ENCODE data around the gene TTBK1. TPM values are rescaled to one million over a fixed set of nuclear protein-coding genes. Genes with fewer than 3 reads are reported as not detected.

The TTBK1 gene
- polyA plus RNA-seq, 1 donor from 2014 or later: 4.2 TPM

GRCh38 chr6:43285832-43286231 lies 42.6 kb downstream of the TTBK1 start:
- Histone ChIP-seq H3K9ac (ENCODE audit: low read length) (no peak overlapping the region), H3K27me3 (ENCODE audit: insufficient read depth, low read depth, low read length) (no peaks in the 10 kb centered on the region), H3K27ac (ENCODE audit: low read length) (no peak overlapping the region), H3K36me3 (ENCODE audit: insufficient read depth, low read length) (no peaks in the 10 kb centered on the region), H3K4me2 (ENCODE audit: low read length) (no peak overlapping the region), H4K20me1 (ENCODE audit: insufficient read depth) (no peaks in the 10 kb centered on the region), H3K9me3 (ENCODE audit: low read length) (no peaks in the 10 kb centered on the region), H2AFZ (ENCODE audit: low read depth, low read length) (no peak overlapping the region), H3K79me2 (replicated peaks; ENCODE audit: insufficient read depth, low read length) (no peaks in the 10 kb centered on the region), H3K4me3 (ENCODE audit: low read length) (no peak overlapping the region), H3F3A (ENCODE audit: insufficient read depth, low read length, poor library complexity, severe bottlenecking) (no peaks in the 10 kb centered on the region), H3K9me2 (ENCODE audit: insufficient read depth, low read length) (no peaks in the 10 kb centered on the region)
- TF ChIP-seq, protein P1, sequence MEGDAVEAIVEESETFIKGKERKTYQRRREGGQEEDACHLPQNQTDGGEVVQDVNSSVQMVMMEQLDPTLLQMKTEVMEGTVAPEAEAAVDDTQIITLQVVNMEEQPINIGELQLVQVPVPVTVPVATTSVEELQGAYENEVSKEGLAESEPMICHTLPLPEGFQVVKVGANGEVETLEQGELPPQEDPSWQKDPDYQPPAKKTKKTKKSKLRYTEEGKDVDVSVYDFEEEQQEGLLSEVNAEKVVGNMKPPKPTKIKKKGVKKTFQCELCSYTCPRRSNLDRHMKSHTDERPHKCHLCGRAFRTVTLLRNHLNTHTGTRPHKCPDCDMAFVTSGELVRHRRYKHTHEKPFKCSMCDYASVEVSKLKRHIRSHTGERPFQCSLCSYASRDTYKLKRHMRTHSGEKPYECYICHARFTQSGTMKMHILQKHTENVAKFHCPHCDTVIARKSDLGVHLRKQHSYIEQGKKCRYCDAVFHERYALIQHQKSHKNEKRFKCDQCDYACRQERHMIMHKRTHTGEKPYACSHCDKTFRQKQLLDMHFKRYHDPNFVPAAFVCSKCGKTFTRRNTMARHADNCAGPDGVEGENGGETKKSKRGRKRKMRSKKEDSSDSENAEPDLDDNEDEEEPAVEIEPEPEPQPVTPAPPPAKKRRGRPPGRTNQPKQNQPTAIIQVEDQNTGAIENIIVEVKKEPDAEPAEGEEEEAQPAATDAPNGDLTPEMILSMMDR (IDR thresholded peaks at IDR 0.05; ENCODE audit: poor library complexity, severe bottlenecking): no peak
- TF ChIP-seq MXI1 (conservative IDR thresholded peaks at IDR 0.05; ENCODE audit: poor library complexity, severe bottlenecking) (no peak), EP300 (conservative IDR thresholded peaks at IDR 0.05; ENCODE audit: poor library complexity, severe bottlenecking) (no peak), POLR2AphosphoS5 (IDR thresholded peaks at IDR 0.05) (no peak), RAD21 (conservative IDR thresholded peaks at IDR 0.05) (no peak), TAF1 (IDR thresholded peaks at IDR 0.05; ENCODE audit: low read depth) (no peak), REST (IDR thresholded peaks at IDR 0.05; ENCODE audit: borderline replicate concordance) (no peak), SMC3 (conservative IDR thresholded peaks at IDR 0.05; ENCODE audit: poor library complexity) (no peak), EZH2 (IDR thresholded peaks at IDR 0.05; ENCODE audit: borderline replicate concordance, insufficient read depth, low read length, poor library complexity, severe bottlenecking) (no peak)

DNA sequence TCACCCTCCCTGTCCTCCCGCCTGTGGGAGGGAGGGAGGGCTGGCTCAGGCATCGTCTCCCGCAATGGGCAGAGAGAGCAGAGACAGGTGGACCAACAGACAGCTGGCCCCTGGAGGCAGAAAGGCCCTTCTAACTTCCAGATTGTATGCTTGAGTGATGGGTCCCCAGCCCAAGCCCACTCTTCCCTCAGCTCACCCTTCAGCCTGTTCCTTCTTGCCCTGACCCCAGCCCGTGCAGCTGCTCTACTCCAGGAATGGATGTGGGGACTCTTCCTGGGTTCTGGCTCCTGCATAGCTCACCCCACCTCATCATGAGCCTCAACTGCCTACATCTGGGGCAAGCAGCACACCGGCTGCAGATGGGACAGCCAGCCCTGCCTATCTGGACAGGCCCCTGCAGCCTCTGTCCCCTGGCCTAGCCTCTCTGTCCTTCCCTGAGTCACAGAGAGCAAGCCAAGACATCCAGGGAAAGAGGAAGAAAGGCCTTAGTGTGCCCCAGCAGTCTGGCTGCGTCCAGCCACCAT lies 43.2 kb downstream of the TTBK1 start:
- no peaks in the 10 kb centered on the region for H3K9me2 ChIP-seq (ENCODE audit: insufficient read depth, low read length)
- no peaks in the 10 kb centered on the region for H3K27me3 ChIP-seq (ENCODE audit: insufficient read depth, low read depth, low read length)
- H3F3A ChIP-seq (ENCODE audit: insufficient read depth, low read length, poor library complexity, severe bottlenecking): no peaks in the 10 kb centered on the region
- no peak overlapping the region for H3K4me3 ChIP-seq (ENCODE audit: low read length)
- TF ChIP-seq EP300 (conservative IDR thresholded peaks at IDR 0.05; ENCODE audit: poor library complexity, severe bottlenecking): no peak
- TF ChIP-seq RAD21 (conservative IDR thresholded peaks at IDR 0.05): no peak
- TF ChIP-seq, protein P1 (IDR thresholded peaks at IDR 0.05; ENCODE audit: poor library complexity, severe bottlenecking): no peak
- TF ChIP-seq MXI1 (conservative IDR thresholded peaks at IDR 0.05; ENCODE audit: poor library complexity, severe bottlenecking): no peak
- TF ChIP-seq POLR2AphosphoS5 (IDR thresholded peaks at IDR 0.05): no peak
- TF ChIP-seq TAF1 (IDR thresholded peaks at IDR 0.05; ENCODE audit: low read depth): no peak
- TF ChIP-seq REST (IDR thresholded peaks at IDR 0.05; ENCODE audit: borderline replicate concordance): no peak
- TF ChIP-seq SMC3 (conservative IDR thresholded peaks at IDR 0.05; ENCODE audit: poor library complexity): no peak
- TF ChIP-seq EZH2 (IDR thresholded peaks at IDR 0.05; ENCODE audit: borderline replicate concordance, insufficient read depth, low read length, poor library complexity, severe bottlenecking): no peak
- no peaks in the 10 kb centered on the region for H4K20me1 ChIP-seq (ENCODE audit: insufficient read depth)
- H3K4me2 ChIP-seq (ENCODE audit: low read length): no peak overlapping the region
- no peaks in the 10 kb centered on the region for H3K9me3 ChIP-seq (ENCODE audit: low read length)
- H3K36me3 ChIP-seq (ENCODE audit: insufficient read depth, low read length): no peaks in the 10 kb centered on the region
- H3K79me2 ChIP-seq (replicated peaks; ENCODE audit: insufficient read depth, low read length): no peaks in the 10 kb centered on the region
- no peak overlapping the region for H3K27ac ChIP-seq (ENCODE audit: low read length)
- H2AFZ ChIP-seq (ENCODE audit: low read depth, low read length): no peak overlapping the region
- no peak overlapping the region for H3K9ac ChIP-seq (ENCODE audit: low read length)

All from neural cell (in vitro differentiated cells).